SK-N-SH (cell line): ENCODE measurements around the gene BCL11A. TPM values are rescaled to one million over a fixed set of nuclear protein-coding genes. Genes with fewer than 3 reads are reported as not detected.

ENCODE experiments used
- CTCF ChIA-PET: fragments of 300-600, 350-600 bp; formaldehyde crosslinking; extraction: SDS; loops from one replicate; lab custom pipeline; 2021; lab: Yijun Ruan, JAX
- POLR2A ChIA-PET: fragments of 350-600 bp; sonication (Branson Sonifier 250); formaldehyde crosslinking; extraction: SDS; loops from one replicate; lab custom pipeline; 2020; ENCODE audit warnings: antibody characterized with exemption, inconsistent platforms; lab: Yijun Ruan, JAX
- DNase-seq: peaks from one replicate; pipeline ENCODE4 v3.0.0; 2012
- H2AFZ ChIP-seq: fragments of 200-600 bp; sonication (generic); 2 replicates; pipeline ENCODE4 v1.8.1; 2016; ENCODE audit warnings: antibody characterized with exemption, mild to moderate bottlenecking, low read depth
- H3F3A ChIP-seq: fragments of 200-600 bp; sonication (generic); replicated peaks from 2 replicates; pipeline ENCODE3; 2016; ENCODE audit warnings: antibody characterized with exemption, mild to moderate bottlenecking; ENCODE audit not compliant: insufficient read depth
- H3K27ac ChIP-seq, 2 experiments: fragments of 200-500 bp in 1 of 2; fragments of 200-600 bp in 1 of 2; sonication (Bioruptor generic) in 1 of 2; sonication (generic), shearing (Covaris generic) in 1 of 2; 2 replicates each; pipeline versions ENCODE4 v1.5.1 to v1.6.1; 2014 to 2016; ENCODE audit warnings: low read depth in 2 of 2, inconsistent platforms in 1 of 2, low read length in 1 of 2, mild to moderate bottlenecking in 1 of 2, mixed read lengths in 1 of 2
- H3K27me3 ChIP-seq: fragments of 200-600 bp; sonication (generic), shearing (Covaris generic); 2 replicates; pipeline ENCODE4 v1.6.1; 2016; ENCODE audit warnings: mixed run types; ENCODE audit not compliant: insufficient read depth
- H3K36me3 ChIP-seq, 2 experiments: fragments of 200-500 bp in 1 of 2; fragments of 200-600 bp in 1 of 2; sonication (Bioruptor generic) in 1 of 2; sonication (generic) in 1 of 2; replicated peaks in 1 of 2; 2 replicates each; pipeline versions ENCODE3 to v1.5.1; 2014 to 2016; ENCODE audit warnings: low read length in 1 of 2, mild to moderate bottlenecking in 1 of 2; ENCODE audit not compliant: insufficient read depth in 2 of 2, control insufficient read depth in 1 of 2
- H3K4me1 ChIP-seq, 2 experiments: fragments of 200-500 bp in 1 of 2; fragments of 200-600 bp in 1 of 2; sonication (Bioruptor generic) in 1 of 2; sonication (generic), shearing (Covaris generic) in 1 of 2; 2 replicates each; pipeline versions ENCODE4 v1.5.1 to v1.6.1; 2014 to 2016; ENCODE audit warnings: low read depth in 1 of 2, low read length in 1 of 2, mixed run types in 1 of 2; ENCODE audit not compliant: insufficient read depth in 2 of 2, control insufficient read depth in 1 of 2
- H3K4me2 ChIP-seq: fragments of 200-600 bp; sonication (generic), shearing (Covaris generic); 2 replicates; pipeline ENCODE4 v1.6.1; 2017; ENCODE audit warnings: mixed run types
- H3K4me3 ChIP-seq, 2 experiments: fragments of 200-500 bp in 1 of 2; fragments of 200-600 bp in 1 of 2; sonication (Bioruptor generic) in 1 of 2; sonication (generic), shearing (Covaris generic) in 1 of 2; 2 replicates each; pipeline versions ENCODE4 v1.5.1 to v1.8.1; 2014 to 2016; ENCODE audit warnings: low read depth in 2 of 2, inconsistent platforms in 1 of 2, low read length in 1 of 2, mild to moderate bottlenecking in 1 of 2, mixed read lengths in 1 of 2, moderate library complexity in 1 of 2
- H3K79me2 ChIP-seq: fragments of 200-600 bp; sonication (generic); 2 replicates; pipeline ENCODE4 v1.8.1; 2017; ENCODE audit warnings: mild to moderate bottlenecking; ENCODE audit not compliant: insufficient read depth
- H3K9ac ChIP-seq: fragments of 200-600 bp; sonication (generic); 2 replicates; pipeline ENCODE4 v1.6.1; 2017; ENCODE audit warnings: mixed run types
- H3K9me2 ChIP-seq: fragments of 200-600 bp; sonication (generic); 2 replicates; pipeline ENCODE4 v1.6.1; 2017; ENCODE audit warnings: mixed run types
- H3K9me3 ChIP-seq: fragments of 200-600 bp; sonication (generic); 2 replicates; pipeline ENCODE4 v1.6.1; 2017; ENCODE audit warnings: mixed run types, mild to moderate bottlenecking, moderate library complexity
- H4K20me1 ChIP-seq: fragments of 200-600 bp; sonication (generic); 2 replicates; pipeline ENCODE4 v1.6.1; 2017; ENCODE audit warnings: mild to moderate bottlenecking, mixed run types; ENCODE audit not compliant: insufficient read depth
- CHD2 ChIP-seq: fragments of 150-350 bp; IDR thresholded peaks from 2 replicates; pipeline ENCODE4 v1.6.1; 2018; ENCODE audit warnings: low read length; ENCODE audit not compliant: partially characterized antibody
- ELF1 ChIP-seq: IDR thresholded peaks from 2 replicates; pipeline ENCODE4 v1.4.0; 2012
- EP300 ChIP-seq, 2 experiments: IDR thresholded peaks; 2 replicates each; pipeline versions ENCODE4 v1.4.0 to v1.6.1; 2012; ENCODE audit warnings: borderline replicate concordance in 1 of 2, low read depth in 1 of 2, low read length in 1 of 2
- FOXJ3 ChIP-seq: sonication (generic); formaldehyde crosslinking; IDR thresholded peaks from 2 replicates; pipeline ENCODE4 v1.5.1; 2020; ENCODE audit warnings: mild to moderate bottlenecking, missing genetic modification reagents
- GATA2 ChIP-seq: sonication (generic); formaldehyde crosslinking; IDR thresholded peaks from 2 replicates; pipeline ENCODE4 v1.5.0; 2020; ENCODE audit warnings: mild to moderate bottlenecking, missing genetic modification reagents
- IRF3 ChIP-seq: fragments of 150-350 bp; IDR thresholded peaks from 2 replicates; pipeline ENCODE4 v1.6.1; 2016; ENCODE audit warnings: mild to moderate bottlenecking, low read depth, low read length
- MEF2A ChIP-seq: IDR thresholded peaks from 2 replicates; pipeline ENCODE4 v1.4.0; 2012; ENCODE audit warnings: low read depth, borderline replicate concordance
- NFIC ChIP-seq: IDR thresholded peaks from 2 replicates; pipeline ENCODE4 v1.4.0; 2012; ENCODE audit warnings: borderline replicate concordance
- RAD21 ChIP-seq: IDR thresholded peaks from 2 replicates; pipeline ENCODE4 v1.6.1; 2012; ENCODE audit warnings: mild to moderate bottlenecking, low read length
- RCOR1 ChIP-seq: fragments of 150-350 bp; IDR thresholded peaks from 2 replicates; pipeline ENCODE4 v1.6.1; 2017; ENCODE audit warnings: antibody characterized with exemption, low read length
- SIN3A ChIP-seq: IDR thresholded peaks from 2 replicates; pipeline ENCODE4 v1.6.1; 2012; ENCODE audit warnings: low read depth, mild to moderate bottlenecking, low read length, moderate library complexity, borderline replicate concordance
- TCF12 ChIP-seq: IDR thresholded peaks from 2 replicates; pipeline ENCODE4 v1.4.0; 2012
- WGBS: methylation state at CpG from one replicate; pipeline ENCODE4 v1.1.6; 2017; ENCODE audit warnings: low lambda C conversion rate; 5-methylcytosine and 5-hydroxymethylcytosine counted together
- polyA plus RNA-seq, 3 experiments: library from polyadenylated mRNA; depleted of rRNA; stranded (reverse); fragments of >200 nt; gene quantifications; 2 replicates each; pipeline ENCODE4 v1.2.3, GENCODE V29; 2012
- TF ChIP-seq, protein P1 (sequence below): IDR thresholded peaks from 2 replicates; pipeline ENCODE4 v1.4.0; 2012; ENCODE audit warnings: low read depth
- TF ChIP-seq, protein P2 (sequence below): fragments of 200-600 bp; sonication (generic); IDR thresholded peaks from 2 replicates; pipeline ENCODE4 v1.6.1; 2017; ENCODE audit warnings: antibody characterized with exemption, mild to moderate bottlenecking, moderate library complexity
- TF ChIP-seq, protein P3 (sequence below): IDR thresholded peaks from 2 replicates; pipeline ENCODE4; 2012
- TF ChIP-seq, protein P4 (sequence below): IDR thresholded peaks from 2 replicates; pipeline ENCODE4 v1.4.0; 2012; ENCODE audit warnings: low read depth, borderline replicate concordance

The BCL11A gene
- polyA plus RNA-seq, 1 of the 3 experiments (the other 2 are of a cell fraction): 1.9 TPM

- Histone ChIP-seq H3K27ac (no peak overlapping the region), H3K79me2 (no peaks in the 10 kb centered on the region), H3K9me3 (no peaks in the 10 kb centered on the region), H3K9me2 (no peaks in the 10 kb centered on the region), H3K9ac (no peak overlapping the region), H3K27me3 (no peaks in the 10 kb centered on the region), H3F3A (no peaks in the 10 kb centered on the region), H3K4me3 (no peak overlapping the region), H3K4me1 (no peaks in the 10 kb centered on the region), H3K4me2 (no peak overlapping the region), H3K36me3 (no peaks in the 10 kb centered on the region), H2AFZ (no peak overlapping the region), H4K20me1 (no peaks in the 10 kb centered on the region)
- ChIA-PET CTCF (interaction anchor here (1.2 to 1.9 kb wide), 3 partner anchors 12 to 29 kb away, joined by 3 to 6 read pairs (median 5); no protein-coding TSS in a partner anchor), POLR2A (no interaction called here)
- TF ChIP-seq CHD2: no peak
- TF ChIP-seq, protein P1, sequence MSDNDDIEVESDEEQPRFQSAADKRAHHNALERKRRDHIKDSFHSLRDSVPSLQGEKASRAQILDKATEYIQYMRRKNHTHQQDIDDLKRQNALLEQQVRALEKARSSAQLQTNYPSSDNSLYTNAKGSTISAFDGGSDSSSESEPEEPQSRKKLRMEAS: no peak
- TF ChIP-seq MEF2A: no peak
- TF ChIP-seq ELF1: no peak
- TF ChIP-seq, protein P2, sequence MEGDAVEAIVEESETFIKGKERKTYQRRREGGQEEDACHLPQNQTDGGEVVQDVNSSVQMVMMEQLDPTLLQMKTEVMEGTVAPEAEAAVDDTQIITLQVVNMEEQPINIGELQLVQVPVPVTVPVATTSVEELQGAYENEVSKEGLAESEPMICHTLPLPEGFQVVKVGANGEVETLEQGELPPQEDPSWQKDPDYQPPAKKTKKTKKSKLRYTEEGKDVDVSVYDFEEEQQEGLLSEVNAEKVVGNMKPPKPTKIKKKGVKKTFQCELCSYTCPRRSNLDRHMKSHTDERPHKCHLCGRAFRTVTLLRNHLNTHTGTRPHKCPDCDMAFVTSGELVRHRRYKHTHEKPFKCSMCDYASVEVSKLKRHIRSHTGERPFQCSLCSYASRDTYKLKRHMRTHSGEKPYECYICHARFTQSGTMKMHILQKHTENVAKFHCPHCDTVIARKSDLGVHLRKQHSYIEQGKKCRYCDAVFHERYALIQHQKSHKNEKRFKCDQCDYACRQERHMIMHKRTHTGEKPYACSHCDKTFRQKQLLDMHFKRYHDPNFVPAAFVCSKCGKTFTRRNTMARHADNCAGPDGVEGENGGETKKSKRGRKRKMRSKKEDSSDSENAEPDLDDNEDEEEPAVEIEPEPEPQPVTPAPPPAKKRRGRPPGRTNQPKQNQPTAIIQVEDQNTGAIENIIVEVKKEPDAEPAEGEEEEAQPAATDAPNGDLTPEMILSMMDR: no peak
- TF ChIP-seq IRF3: no peak
- TF ChIP-seq RCOR1: no peak
- no peak for TF ChIP-seq EP300 (IDR thresholded peaks at IDR 0.05; ENCODE audit: borderline replicate concordance in 1 of 2, low read depth in 1 of 2, low read length in 1 of 2)
- no peak for TF ChIP-seq NFIC
- no peak for TF ChIP-seq SIN3A
- TF ChIP-seq RAD21: no peak
- no peak for TF ChIP-seq FOXJ3 (CRISPR knock-in tag)
- no peak for TF ChIP-seq TCF12
- TF ChIP-seq, protein P3, sequence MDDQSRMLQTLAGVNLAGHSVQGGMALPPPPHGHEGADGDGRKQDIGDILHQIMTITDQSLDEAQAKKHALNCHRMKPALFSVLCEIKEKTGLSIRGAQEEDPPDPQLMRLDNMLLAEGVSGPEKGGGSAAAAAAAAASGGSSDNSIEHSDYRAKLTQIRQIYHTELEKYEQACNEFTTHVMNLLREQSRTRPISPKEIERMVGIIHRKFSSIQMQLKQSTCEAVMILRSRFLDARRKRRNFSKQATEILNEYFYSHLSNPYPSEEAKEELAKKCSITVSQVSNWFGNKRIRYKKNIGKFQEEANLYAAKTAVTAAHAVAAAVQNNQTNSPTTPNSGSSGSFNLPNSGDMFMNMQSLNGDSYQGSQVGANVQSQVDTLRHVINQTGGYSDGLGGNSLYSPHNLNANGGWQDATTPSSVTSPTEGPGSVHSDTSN: no peak
- TF ChIP-seq, protein P4, sequence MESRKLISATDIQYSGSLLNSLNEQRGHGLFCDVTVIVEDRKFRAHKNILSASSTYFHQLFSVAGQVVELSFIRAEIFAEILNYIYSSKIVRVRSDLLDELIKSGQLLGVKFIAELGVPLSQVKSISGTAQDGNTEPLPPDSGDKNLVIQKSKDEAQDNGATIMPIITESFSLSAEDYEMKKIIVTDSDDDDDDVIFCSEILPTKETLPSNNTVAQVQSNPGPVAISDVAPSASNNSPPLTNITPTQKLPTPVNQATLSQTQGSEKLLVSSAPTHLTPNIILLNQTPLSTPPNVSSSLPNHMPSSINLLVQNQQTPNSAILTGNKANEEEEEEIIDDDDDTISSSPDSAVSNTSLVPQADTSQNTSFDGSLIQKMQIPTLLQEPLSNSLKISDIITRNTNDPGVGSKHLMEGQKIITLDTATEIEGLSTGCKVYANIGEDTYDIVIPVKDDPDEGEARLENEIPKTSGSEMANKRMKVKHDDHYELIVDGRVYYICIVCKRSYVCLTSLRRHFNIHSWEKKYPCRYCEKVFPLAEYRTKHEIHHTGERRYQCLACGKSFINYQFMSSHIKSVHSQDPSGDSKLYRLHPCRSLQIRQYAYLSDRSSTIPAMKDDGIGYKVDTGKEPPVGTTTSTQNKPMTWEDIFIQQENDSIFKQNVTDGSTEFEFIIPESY: no peak
- no peak for TF ChIP-seq GATA2 (CRISPR knock-in tag)
- no peak for DNase-seq
- WGBS: 64% methylated on average over 6 of the region's 6 CpGs
Observed at GRCh38 chr2:60440767-60441163, 112.7 kb downstream of the BCL11A start.
